Astrocyte of the spinal cord (primary cell): ENCODE measurements around the gene EPHB3.

Source experiments
- DNase-seq: peaks from one replicate; pipeline ENCODE4 v3.0.0; 2011; ENCODE audit warnings: low read depth, low spot score
- H3K4me3 ChIP-seq: 2 replicates; pipeline ENCODE4 v1.5.1; 2011; ENCODE audit warnings: low read depth, mild to moderate bottlenecking, low read length, moderate library complexity
- in situ Hi-C: cut with HindIII; loops from 2 replicates; pipeline ENCODE4 v1.10.0; 2017; ENCODE audit warnings: low sequenced_read_pairs
- TF ChIP-seq, protein P1 (sequence below): IDR thresholded peaks from 2 replicates; pipeline ENCODE4 v1.5.1; 2012; ENCODE audit warnings: low read depth, mild to moderate bottlenecking, low read length, inconsistent platforms

Gene EPHB3

DNA sequence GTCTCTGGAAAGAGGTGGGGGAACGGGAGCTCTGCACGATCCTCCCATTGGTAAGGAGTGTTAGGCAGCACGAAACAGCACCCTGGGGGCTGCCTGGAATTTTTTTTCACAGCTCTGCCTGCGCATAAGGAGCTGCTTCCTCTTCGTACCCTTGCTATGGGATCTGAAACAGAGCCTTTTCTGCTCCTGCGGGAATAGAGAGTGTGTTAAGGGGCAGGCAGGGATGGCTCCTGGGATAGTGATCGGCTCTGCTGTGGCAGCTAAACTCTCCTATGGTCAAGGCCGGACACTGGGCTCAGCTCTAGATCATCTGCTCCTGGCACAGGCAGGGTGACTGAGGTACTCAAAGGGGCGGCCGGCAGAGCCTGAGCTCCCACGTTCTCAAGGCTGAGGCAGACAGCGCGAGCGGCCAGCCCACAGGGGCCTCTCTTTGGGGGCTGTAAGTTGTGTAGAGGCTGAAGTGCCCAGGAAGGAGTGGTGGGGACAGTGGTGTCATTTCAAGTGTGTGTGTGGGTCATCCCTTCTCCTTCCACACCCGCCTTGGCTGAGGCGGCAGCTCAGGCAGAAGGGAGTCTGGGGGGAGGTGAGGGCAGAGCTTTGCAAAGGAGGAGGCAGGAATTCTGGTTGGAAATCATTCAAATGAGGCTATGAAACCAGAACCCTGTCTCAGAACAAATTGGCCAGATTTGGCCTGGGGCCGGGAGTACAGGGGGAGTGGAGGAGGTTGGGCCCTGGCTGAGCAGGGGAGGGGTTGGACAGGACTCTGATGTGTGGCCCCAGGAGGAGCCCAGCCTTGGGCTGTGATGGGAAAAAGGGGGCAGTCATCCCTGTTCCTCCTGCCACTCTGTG is 31.0 kb downstream of the EPHB3 start:
- DNase-seq, result no peak
- in situ Hi-C loops, result no loop called here
- TF ChIP-seq, protein P1, sequence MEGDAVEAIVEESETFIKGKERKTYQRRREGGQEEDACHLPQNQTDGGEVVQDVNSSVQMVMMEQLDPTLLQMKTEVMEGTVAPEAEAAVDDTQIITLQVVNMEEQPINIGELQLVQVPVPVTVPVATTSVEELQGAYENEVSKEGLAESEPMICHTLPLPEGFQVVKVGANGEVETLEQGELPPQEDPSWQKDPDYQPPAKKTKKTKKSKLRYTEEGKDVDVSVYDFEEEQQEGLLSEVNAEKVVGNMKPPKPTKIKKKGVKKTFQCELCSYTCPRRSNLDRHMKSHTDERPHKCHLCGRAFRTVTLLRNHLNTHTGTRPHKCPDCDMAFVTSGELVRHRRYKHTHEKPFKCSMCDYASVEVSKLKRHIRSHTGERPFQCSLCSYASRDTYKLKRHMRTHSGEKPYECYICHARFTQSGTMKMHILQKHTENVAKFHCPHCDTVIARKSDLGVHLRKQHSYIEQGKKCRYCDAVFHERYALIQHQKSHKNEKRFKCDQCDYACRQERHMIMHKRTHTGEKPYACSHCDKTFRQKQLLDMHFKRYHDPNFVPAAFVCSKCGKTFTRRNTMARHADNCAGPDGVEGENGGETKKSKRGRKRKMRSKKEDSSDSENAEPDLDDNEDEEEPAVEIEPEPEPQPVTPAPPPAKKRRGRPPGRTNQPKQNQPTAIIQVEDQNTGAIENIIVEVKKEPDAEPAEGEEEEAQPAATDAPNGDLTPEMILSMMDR, result no peak
- no peak overlapping the region for H3K4me3 ChIP-seq

DNA sequence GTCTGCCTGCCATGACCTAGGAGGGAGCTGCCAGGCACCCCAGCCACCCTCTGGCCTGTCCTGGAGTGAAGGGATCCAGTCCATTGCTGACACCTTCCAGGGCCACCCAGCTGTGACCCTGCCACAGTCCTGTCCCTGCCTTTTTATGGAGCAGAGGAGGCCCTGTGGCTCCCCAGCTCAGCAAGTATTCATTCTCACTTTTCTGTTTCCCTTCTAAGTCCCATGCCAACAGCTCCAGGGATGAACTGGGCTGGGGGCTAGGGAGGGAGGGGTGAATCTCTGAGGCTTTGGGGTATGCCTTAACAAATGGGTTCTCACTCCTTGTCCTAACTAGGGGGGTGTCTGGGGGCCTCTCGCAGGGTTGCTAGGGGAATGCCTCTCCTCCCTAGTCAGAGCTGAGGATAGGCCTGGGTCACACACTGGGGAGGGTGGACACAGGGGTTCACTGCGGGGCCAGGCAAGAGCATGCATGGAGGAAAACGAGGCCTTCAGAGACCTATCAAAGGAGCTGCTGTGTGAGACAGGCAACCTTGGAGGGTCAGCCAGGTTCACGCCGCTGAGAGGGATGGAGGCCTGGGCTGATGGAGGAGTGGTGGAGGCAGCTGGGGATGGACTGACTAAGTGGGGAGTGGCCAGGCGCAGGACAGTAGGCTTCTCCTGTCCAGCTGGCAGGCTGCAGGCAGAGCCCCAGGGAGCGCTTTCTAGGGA is 31.8 kb downstream of the EPHB3 start:
- in situ Hi-C loops, result no loop called here

DNA sequence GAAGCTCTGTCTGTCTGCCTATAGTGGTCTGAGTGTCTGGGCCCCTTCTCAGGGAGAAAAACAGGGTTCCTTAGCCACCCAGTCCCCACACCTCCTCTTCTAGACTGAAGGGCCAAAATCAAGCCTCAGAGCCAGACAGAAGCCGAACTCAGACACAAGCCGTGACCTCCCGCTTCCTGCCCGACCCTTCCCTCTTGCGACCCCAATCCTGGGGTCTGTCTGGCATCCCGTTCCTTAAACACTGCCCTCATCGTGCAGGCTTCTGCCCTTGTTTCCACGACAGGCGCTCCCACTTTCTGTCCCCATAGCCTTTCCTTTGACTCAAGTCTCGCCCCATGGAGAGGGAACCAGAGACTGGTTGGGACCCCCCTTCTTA is 32.3 kb downstream of the EPHB3 start:
- in situ Hi-C loops, result no loop called here
- DNase-seq, result no peak
- TF ChIP-seq, protein P1, result no peak
- no peak overlapping the region for H3K4me3 ChIP-seq

More for the DNA sequence above, 31.8 kb downstream of the EPHB3 start:
- DNase-seq, result no peak
- TF ChIP-seq, protein P1, result no peak
- no peak overlapping the region for H3K4me3 ChIP-seq

DNA sequence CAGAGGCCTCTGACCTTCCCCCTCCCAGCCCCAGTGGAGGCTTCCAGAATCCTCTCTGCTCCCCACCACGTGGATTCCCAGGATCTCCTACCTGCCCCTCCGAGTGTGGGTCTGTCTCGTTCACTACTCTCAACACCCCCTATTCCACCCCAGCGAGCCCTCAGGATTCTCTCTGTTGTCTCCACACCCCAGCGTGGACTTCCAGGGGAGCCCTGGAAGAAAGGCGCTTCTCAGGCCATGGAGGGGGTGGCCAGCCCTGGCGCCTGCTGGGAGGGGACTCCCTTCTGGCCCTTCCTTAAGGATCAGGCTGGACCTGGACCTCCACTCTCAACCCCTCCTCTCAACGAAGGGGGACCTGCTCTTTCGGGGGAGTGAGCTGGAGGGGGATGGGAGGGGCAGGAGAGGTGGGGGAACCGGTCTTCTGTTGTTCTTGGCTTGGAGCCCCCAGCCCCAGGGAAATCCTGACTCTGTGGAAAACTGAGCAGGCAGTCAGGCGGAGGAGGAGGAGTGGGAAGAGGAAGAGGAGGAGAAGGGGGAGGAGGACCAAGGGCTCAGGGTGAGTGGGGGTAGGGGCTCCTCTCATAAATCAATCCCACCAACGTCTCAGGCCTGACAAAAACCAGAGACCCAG is 32.9 kb downstream of the EPHB3 start:
- in situ Hi-C loops, result no loop called here
- no peak for DNase-seq
- H3K4me3 ChIP-seq, result no peak overlapping the region
- TF ChIP-seq, protein P1, result no peak

DNA sequence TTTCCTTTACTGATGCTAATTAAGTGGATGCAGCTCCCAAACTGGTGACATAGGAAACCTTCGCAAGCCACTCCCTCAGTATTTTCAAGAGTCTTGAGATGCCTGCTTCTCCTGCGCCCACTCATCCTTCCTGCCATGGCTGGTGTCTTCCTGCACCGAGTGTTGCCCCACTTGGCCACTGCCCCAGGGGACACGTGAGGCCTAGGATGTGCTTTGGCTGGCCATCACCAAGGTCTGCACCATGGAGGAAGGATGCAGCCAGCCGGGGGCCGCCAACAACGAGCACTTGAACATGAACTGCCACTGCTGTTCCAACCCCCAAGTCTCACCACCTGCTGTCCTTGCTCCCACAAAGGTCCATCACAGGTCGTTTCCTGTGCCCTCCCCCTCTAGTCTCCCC is 34.1 kb downstream of the EPHB3 start:
- in situ Hi-C loops, result no loop called here
- DNase-seq, result no peak
- TF ChIP-seq, protein P1, result no peak
- no peak overlapping the region for H3K4me3 ChIP-seq

DNA sequence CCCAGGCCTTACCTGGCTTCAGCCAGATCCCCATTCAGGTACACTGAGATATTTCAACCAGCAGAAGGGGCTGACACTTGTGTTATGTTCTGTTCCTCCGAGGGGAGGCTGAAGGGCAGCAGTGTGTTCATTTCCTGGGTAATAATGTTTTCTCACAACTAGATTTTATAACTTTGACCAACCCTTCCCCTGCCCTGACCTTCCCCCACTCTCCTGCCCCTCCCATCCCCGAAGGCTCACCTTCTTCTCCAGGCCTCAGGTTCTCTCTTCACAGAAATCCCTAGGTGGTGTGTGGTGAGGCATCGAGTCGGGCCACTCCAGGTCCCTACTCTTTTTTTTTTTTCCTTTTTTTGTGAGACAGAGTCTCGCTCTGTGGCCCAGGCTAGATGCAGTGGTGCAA is 34.6 kb downstream of the EPHB3 start:
- no peak for DNase-seq
- no peak overlapping the region for H3K4me3 ChIP-seq
- TF ChIP-seq, protein P1, result no peak
- in situ Hi-C loops, result no loop called here
